MCF 10A (cell line): ENCODE data around the gene LSM11. TPM values are rescaled to one million over a fixed set of nuclear protein-coding genes. Genes with fewer than 3 reads are reported as not detected.
A peak's percentile ranks its signal among the peaks of the same experiment; 100 is the strongest.

Source experiments
- BruUV-seq: library from RNA; stranded (reverse); fragments of 400-500 nt; replicated peaks from 2 replicates; lab custom pipeline; 2021; lab: Mats Ljungman, UMichigan
- CTCF ChIA-PET: fragments of 300-600 bp; sonication (Branson Sonifier 250); formaldehyde crosslinking; extraction: SDS; loops from one replicate; lab custom pipeline; 2021; ENCODE audit warnings: antibody characterized with exemption, inconsistent platforms; lab: Yijun Ruan, JAX
- POLR2A ChIA-PET: fragments of 300-600, 350-650 bp; sonication (Branson Sonifier 250); formaldehyde crosslinking; extraction: SDS; loops from one replicate; lab custom pipeline; 2020; ENCODE audit warnings: antibody characterized with exemption, inconsistent platforms; lab: Yijun Ruan, JAX
- DNase-seq: peaks from one replicate; pipeline ENCODE4 v3.0.0-alpha.2; 2018; ENCODE audit not compliant: unreplicated experiment
- H3K27ac Mint-ChIP-seq: one replicate; pipeline ENCODE4 v1.8.0; 2022; ENCODE audit warnings: mild to moderate bottlenecking, low read depth, mixed read lengths; ENCODE audit not compliant: unreplicated experiment
- H3K27me3 Mint-ChIP-seq: one replicate; pipeline ENCODE4 v1.8.0; 2022; ENCODE audit warnings: mixed read lengths; ENCODE audit not compliant: insufficient read depth, unreplicated experiment
- H3K36me3 Mint-ChIP-seq: one replicate; pipeline ENCODE4 v1.8.0; 2022; ENCODE audit warnings: mild to moderate bottlenecking, moderate library complexity, mixed read lengths; ENCODE audit not compliant: insufficient read depth, unreplicated experiment
- H3K4me1 Mint-ChIP-seq: one replicate; pipeline ENCODE4 v1.8.0; 2022; ENCODE audit warnings: mixed read lengths; ENCODE audit not compliant: insufficient read depth, unreplicated experiment
- H3K4me3 Mint-ChIP-seq: one replicate; pipeline ENCODE4 v1.8.0; 2022; ENCODE audit warnings: mild to moderate bottlenecking, moderate library complexity, mixed read lengths; ENCODE audit not compliant: unreplicated experiment
- H3K9me3 Mint-ChIP-seq: one replicate; pipeline ENCODE4 v1.8.0; 2022; ENCODE audit warnings: mixed read lengths; ENCODE audit not compliant: unreplicated experiment
- CTCF ChIP-seq: fragments of 200-600 bp; IDR thresholded peaks from one replicate; pipeline ENCODE4 v1.8.0; 2022; ENCODE audit warnings: antibody characterized with exemption, mild to moderate bottlenecking; ENCODE audit not compliant: unreplicated experiment
- intact Hi-C: fragments of 100-400 bp; cut with micrococcal nuclease; formaldehyde crosslinking; loops from 2 replicates; pipeline ENCODE4 v1.14.1; 2022
- total RNA-seq: library from RNA; stranded (reverse); gene quantifications from 2 replicates; pipeline ENCODE4 v1.2.3, GENCODE V29; 2022

LSM11 gene
- total RNA-seq, 1 experiment from 2014 or later, result 3.4 TPM

- H3K36me3 Mint-ChIP-seq, result peaks cover 38% of the 10 kb centered on the region
- ChIA-PET POLR2A (interaction anchor here (0.6 to 3.1 kb wide), 3 partner anchors 9 to 190 kb away, joined by 3 to 17 read pairs (median 5); partner anchors contain the start of gene LSM11), CTCF (interaction anchor here (0.7 to 9.5 kb wide), 3 partner anchors 10 to 479 kb away, joined by 3 to 94 read pairs (median 12); partner anchors contain the start of gene LSM11)
- H3K4me3 Mint-ChIP-seq, result peak overlapping the region; percentile 12
- H3K9me3 Mint-ChIP-seq, result no peaks in the 10 kb centered on the region
- H3K27ac Mint-ChIP-seq, result peak overlapping the region; percentile 98
- H3K4me1 Mint-ChIP-seq, result peaks cover 14% of the 10 kb centered on the region
- no TSS peak for BruUV-seq
- TF ChIP-seq CTCF, result no peak
- intact Hi-C loops, result no loop called here
- H3K27me3 Mint-ChIP-seq, result no peaks in the 10 kb centered on the region
- no peak for DNase-seq
Observed at GRCh38 chr5:157732596-157733262, 10.8 kb upstream of the LSM11 start.

GRCh38 chr5:157734436-157734835, 9.1 kb upstream of the LSM11 start:
- ChIA-PET CTCF (interaction anchor here (0.7 to 9.5 kb wide), 6 partner anchors 9 to 391 kb away, joined by 3 to 94 read pairs (median 4); partner anchors contain the start of gene LSM11), POLR2A (interaction anchor here (0.5 to 1.2 kb wide), 3 partner anchors 9 to 325 kb away, joined by 3 to 6 read pairs (median 4); partner anchors contain the start of gene LSM11)
- DNase-seq, result no peak
- Mint-ChIP-seq H3K27ac (no peak overlapping the region), H3K4me1 (peaks cover 14% of the 10 kb centered on the region), H3K9me3 (no peaks in the 10 kb centered on the region), H3K4me3 (no peak overlapping the region), H3K36me3 (peaks cover 53% of the 10 kb centered on the region), H3K27me3 (no peaks in the 10 kb centered on the region)
- no TSS peak for BruUV-seq
- no peak for TF ChIP-seq CTCF
- intact Hi-C loops, result no loop called here

GRCh38 chr5:157735991-157736390, 7.5 kb upstream of the LSM11 start:
- H3K4me3 Mint-ChIP-seq, result no peak overlapping the region
- DNase-seq, result no peak
- H3K27ac Mint-ChIP-seq, result no peak overlapping the region
- CTCF ChIA-PET, result interaction anchor here (0.6 to 9.5 kb wide), 6 partner anchors 7 to 393 kb away, joined by 3 to 94 read pairs (median 3); partner anchors contain the start of gene LSM11
- BruUV-seq, result no TSS peak
- peaks cover 14% of the 10 kb centered on the region for H3K4me1 Mint-ChIP-seq
- no peaks in the 10 kb centered on the region for H3K27me3 Mint-ChIP-seq
- no peak for TF ChIP-seq CTCF
- intact Hi-C loops, result no loop called here
- POLR2A ChIA-PET, result no interaction called here
- no peaks in the 10 kb centered on the region for H3K9me3 Mint-ChIP-seq
- H3K36me3 Mint-ChIP-seq, result peaks cover 63% of the 10 kb centered on the region

- ChIA-PET CTCF (interaction anchor here (0.6 to 2.9 kb wide), 10 partner anchors 21 to 591 kb away, joined by 3 to 14 read pairs (median 4); no protein-coding TSS in a partner anchor), POLR2A (no interaction called here)
- H3K27me3 Mint-ChIP-seq, result no peaks in the 10 kb centered on the region
- peaks cover 5% of the 10 kb centered on the region for H3K4me1 Mint-ChIP-seq
- peaks cover 48% of the 10 kb centered on the region for H3K36me3 Mint-ChIP-seq
- H3K9me3 Mint-ChIP-seq, result no peaks in the 10 kb centered on the region
- no TSS peak for BruUV-seq
- no peak for TF ChIP-seq CTCF
- intact Hi-C loops, result no loop called here
- no peak overlapping the region for H3K4me3 Mint-ChIP-seq
- no peak overlapping the region for H3K27ac Mint-ChIP-seq
- no peak for DNase-seq
Observed at GRCh38 chr5:157739388-157740228, 3.9 kb upstream of the LSM11 start.
